ENCODE results near the gene EIF2D. TPM values are rescaled to one million over a fixed set of nuclear protein-coding genes. Genes with fewer than 3 reads are reported as not detected.
A peak's percentile ranks its signal among the peaks of the same experiment; 100 is the strongest.

The EIF2D gene
- total and polyA plus RNA-seq, 2 of the 13 experiments (the other 11 are each of a cell fraction or from before 2014, with no cell fraction given): 45.1 to 64.9 TPM

DNA sequence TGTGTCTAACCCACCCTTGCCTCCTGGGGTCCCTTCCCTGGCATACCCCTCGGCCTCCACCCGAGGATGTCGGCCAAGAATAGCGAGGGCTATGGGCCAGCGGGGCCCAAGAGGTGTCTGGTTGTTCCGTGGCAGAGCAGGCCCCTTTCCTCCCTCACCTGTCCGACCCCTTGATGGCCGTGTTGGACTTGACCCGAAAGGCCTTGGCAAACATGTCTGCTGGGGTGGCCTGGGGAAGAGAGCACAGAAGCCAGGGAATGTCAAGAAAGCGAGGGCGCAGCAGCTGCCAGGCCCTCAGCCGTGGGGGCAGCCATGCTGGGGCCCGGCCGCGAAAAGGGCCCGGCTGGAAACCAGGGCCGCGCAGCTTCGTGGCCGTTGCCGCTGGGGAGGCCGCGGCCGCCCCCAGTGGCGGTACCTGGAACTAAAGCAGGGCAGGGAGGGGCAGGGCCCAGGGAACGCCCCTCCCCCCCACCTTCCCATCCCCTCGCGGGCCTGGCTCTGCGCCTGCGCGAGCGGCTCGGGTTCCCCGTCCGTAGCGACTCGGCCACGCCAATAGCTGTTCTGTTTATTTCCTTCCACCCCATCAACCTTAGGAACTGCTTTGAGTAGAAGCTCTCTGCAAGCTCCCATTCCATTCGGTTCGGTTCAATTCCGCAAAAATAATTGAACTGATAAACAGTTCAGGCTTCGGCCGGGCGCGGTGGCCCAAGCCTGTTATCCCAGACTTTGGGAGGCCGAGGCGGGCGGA lies at the start of gene EIF2D (continued):
- TF ChIP-seq MTA3 (CRISPR knock-in tag; IDR thresholded peaks at IDR 0.05): no peak
- TF ChIP-seq ZNF335 (CRISPR knock-in tag; IDR thresholded peaks at IDR 0.05): peak; percentile 96
- TF ChIP-seq, protein P1, sequence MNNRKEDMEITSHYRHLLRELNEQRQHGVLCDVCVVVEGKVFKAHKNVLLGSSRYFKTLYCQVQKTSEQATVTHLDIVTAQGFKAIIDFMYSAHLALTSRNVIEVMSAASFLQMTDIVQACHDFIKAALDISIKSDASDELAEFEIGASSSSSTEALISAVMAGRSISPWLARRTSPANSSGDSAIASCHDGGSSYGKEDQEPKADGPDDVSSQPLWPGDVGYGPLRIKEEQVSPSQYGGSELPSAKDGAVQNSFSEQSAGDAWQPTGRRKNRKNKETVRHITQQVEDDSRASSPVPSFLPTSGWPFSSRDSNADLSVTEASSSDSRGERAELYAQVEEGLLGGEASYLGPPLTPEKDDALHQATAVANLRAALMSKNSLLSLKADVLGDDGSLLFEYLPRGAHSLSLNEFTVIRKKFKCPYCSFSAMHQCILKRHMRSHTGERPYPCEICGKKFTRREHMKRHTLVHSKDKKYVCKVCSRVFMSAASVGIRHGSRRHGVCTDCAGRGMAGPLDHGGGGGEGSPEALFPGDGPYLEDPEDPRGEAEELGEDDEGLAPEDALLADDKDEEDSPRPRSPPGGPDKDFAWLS (CRISPR knock-in tag; IDR thresholded peaks at IDR 0.05; ENCODE audit: borderline replicate concordance): no peak
- peak; percentile 74; the same call in 1 of the 2 replicates for TF ChIP-seq ZNF546 (CRISPR knock-in tag; conservative IDR thresholded peaks at IDR 0.05)
- TF ChIP-seq POLR2G (IDR thresholded peaks at IDR 0.05; ENCODE audit: low read depth, low read length): peak; percentile 96
- TF ChIP-seq ZSCAN9 (CRISPR knock-in tag; IDR thresholded peaks at IDR 0.05; ENCODE audit: borderline replicate concordance): peak; percentile 97
- TF ChIP-seq, protein P2, sequence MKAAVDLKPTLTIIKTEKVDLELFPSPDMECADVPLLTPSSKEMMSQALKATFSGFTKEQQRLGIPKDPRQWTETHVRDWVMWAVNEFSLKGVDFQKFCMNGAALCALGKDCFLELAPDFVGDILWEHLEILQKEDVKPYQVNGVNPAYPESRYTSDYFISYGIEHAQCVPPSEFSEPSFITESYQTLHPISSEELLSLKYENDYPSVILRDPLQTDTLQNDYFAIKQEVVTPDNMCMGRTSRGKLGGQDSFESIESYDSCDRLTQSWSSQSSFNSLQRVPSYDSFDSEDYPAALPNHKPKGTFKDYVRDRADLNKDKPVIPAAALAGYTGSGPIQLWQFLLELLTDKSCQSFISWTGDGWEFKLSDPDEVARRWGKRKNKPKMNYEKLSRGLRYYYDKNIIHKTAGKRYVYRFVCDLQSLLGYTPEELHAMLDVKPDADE (CRISPR knock-in tag; IDR thresholded peaks at IDR 0.05): no peak
- peak; percentile 73 for TF ChIP-seq ZNF441 (CRISPR knock-in tag; IDR thresholded peaks at IDR 0.05; ENCODE audit: borderline replicate concordance)
- TF ChIP-seq SAP130 (CRISPR knock-in tag; IDR thresholded peaks at IDR 0.05; ENCODE audit: low read depth): peak; percentile 94
- TF ChIP-seq ZNF530 (CRISPR knock-in tag; IDR thresholded peaks at IDR 0.05; ENCODE audit: low read depth): peak; percentile 85; the same call in 1 of the 2 replicates
- TF ChIP-seq, protein P3, sequence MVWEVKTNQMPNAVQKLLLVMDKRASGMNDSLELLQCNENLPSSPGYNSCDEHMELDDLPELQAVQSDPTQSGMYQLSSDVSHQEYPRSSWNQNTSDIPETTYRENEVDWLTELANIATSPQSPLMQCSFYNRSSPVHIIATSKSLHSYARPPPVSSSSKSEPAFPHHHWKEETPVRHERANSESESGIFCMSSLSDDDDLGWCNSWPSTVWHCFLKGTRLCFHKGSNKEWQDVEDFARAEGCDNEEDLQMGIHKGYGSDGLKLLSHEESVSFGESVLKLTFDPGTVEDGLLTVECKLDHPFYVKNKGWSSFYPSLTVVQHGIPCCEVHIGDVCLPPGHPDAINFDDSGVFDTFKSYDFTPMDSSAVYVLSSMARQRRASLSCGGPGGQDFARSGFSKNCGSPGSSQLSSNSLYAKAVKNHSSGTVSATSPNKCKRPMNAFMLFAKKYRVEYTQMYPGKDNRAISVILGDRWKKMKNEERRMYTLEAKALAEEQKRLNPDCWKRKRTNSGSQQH (CRISPR knock-in tag; IDR thresholded peaks at IDR 0.05; ENCODE audit: low read depth): peak; percentile 96
- no peak for TF ChIP-seq ZFP41 (CRISPR knock-in tag; IDR thresholded peaks at IDR 0.05; ENCODE audit: borderline replicate concordance)
- TF ChIP-seq, protein P4, sequence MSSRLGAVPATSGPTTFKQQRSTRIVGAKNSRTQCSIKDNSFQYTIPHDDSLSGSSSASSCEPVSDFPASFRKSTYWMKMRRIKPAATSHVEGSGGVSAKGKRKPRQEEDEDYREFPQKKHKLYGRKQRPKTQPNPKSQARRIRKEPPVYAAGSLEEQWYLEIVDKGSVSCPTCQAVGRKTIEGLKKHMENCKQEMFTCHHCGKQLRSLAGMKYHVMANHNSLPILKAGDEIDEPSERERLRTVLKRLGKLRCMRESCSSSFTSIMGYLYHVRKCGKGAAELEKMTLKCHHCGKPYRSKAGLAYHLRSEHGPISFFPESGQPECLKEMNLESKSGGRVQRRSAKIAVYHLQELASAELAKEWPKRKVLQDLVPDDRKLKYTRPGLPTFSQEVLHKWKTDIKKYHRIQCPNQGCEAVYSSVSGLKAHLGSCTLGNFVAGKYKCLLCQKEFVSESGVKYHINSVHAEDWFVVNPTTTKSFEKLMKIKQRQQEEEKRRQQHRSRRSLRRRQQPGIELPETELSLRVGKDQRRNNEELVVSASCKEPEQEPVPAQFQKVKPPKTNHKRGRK (CRISPR knock-in tag; IDR thresholded peaks at IDR 0.05): 0 out of 2 replicates have a peak, but pooled peaks have one; percentile 83
- TF ChIP-seq ZFP36L2 (CRISPR knock-in tag; IDR thresholded peaks at IDR 0.05): 0 out of 2 replicates have a peak, but pooled peaks have one; percentile 73
- peak; percentile 93 for TF ChIP-seq MEIS1 (CRISPR knock-in tag; IDR thresholded peaks at IDR 0.05; ENCODE audit: borderline replicate concordance)
- TF ChIP-seq ZNF547 (CRISPR knock-in tag; IDR thresholded peaks at IDR 0.05): peak; percentile 92
- TF ChIP-seq, protein P5, sequence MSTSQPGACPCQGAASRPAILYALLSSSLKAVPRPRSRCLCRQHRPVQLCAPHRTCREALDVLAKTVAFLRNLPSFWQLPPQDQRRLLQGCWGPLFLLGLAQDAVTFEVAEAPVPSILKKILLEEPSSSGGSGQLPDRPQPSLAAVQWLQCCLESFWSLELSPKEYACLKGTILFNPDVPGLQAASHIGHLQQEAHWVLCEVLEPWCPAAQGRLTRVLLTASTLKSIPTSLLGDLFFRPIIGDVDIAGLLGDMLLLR (CRISPR knock-in tag; IDR thresholded peaks at IDR 0.05): peak; percentile 94; the same call in 1 of the 2 replicates
- TF ChIP-seq, protein P6, sequence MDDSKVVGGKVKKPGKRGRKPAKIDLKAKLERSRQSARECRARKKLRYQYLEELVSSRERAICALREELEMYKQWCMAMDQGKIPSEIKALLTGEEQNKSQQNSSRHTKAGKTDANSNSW (CRISPR knock-in tag; IDR thresholded peaks at IDR 0.05; ENCODE audit: borderline replicate concordance): no peak
- TF ChIP-seq, protein P7, sequence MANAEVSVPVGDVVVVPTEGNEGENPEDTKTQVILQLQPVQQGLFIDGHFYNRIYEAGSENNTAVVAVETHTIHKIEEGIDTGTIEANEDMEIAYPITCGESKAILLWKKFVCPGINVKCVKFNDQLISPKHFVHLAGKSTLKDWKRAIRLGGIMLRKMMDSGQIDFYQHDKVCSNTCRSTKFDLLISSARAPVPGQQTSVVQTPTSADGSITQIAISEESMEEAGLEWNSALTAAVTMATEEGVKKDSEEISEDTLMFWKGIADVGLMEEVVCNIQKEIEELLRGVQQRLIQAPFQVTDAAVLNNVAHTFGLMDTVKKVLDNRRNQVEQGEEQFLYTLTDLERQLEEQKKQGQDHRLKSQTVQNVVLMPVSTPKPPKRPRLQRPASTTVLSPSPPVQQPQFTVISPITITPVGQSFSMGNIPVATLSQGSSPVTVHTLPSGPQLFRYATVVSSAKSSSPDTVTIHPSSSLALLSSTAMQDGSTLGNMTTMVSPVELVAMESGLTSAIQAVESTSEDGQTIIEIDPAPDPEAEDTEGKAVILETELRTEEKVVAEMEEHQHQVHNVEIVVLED (CRISPR knock-in tag; IDR thresholded peaks at IDR 0.05; ENCODE audit: borderline replicate concordance): peak; percentile 77
- 0 out of 2 replicates have a peak, but pooled peaks have one; percentile 55 for TF ChIP-seq RELA (CRISPR knock-in tag; IDR thresholded peaks at IDR 0.05)
